Peyer's patch (tissue), 4 donors: ENCODE data around the gene GRAMD4.

Experiments used
- POLR2A ChIP-seq, 2 donors: fragments of 450-650 bp; IDR thresholded peaks; one replicate each; pipeline ENCODE4 v1.5.1; 2017; ENCODE audit warnings: antibody characterized with exemption in 2 of 2, mild to moderate bottlenecking in 2 of 2, moderate library complexity in 2 of 2
- TF ChIP-seq, protein P1 (sequence below), 6 experiments: fragments of 450-650 bp in 4 of 6; fragments of 200-600 bp in 2 of 6; sonication (generic) in 1 of 6; IDR thresholded peaks; one replicate each; pipeline ENCODE4 v1.5.1; 2017 to 2019; ENCODE audit warnings: antibody characterized with exemption in 6 of 6, mild to moderate bottlenecking in 3 of 6, moderate library complexity in 1 of 6

- TF ChIP-seq, protein P1, sequence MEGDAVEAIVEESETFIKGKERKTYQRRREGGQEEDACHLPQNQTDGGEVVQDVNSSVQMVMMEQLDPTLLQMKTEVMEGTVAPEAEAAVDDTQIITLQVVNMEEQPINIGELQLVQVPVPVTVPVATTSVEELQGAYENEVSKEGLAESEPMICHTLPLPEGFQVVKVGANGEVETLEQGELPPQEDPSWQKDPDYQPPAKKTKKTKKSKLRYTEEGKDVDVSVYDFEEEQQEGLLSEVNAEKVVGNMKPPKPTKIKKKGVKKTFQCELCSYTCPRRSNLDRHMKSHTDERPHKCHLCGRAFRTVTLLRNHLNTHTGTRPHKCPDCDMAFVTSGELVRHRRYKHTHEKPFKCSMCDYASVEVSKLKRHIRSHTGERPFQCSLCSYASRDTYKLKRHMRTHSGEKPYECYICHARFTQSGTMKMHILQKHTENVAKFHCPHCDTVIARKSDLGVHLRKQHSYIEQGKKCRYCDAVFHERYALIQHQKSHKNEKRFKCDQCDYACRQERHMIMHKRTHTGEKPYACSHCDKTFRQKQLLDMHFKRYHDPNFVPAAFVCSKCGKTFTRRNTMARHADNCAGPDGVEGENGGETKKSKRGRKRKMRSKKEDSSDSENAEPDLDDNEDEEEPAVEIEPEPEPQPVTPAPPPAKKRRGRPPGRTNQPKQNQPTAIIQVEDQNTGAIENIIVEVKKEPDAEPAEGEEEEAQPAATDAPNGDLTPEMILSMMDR (IDR thresholded peaks at IDR 0.05): no peak
- no peak for TF ChIP-seq POLR2A (IDR thresholded peaks at IDR 0.05)
Observed at GRCh38 chr22:46637711-46638600, 17.8 kb downstream of the GRAMD4 start.
